Effector CD4-positive, alpha-beta T cell (primary cell): Measurements from ENCODE around the gene STRN4.
"Not testable (repeated sequence)": the region's sequence is repeated elsewhere in the genome, so short reads cannot be mapped to it uniquely, and the experiment has no call there.

Experiments
- DNase-seq: peaks from one replicate; pipeline ENCODE4 v3.0.0-alpha.2; 2020

STRN4 gene

GRCh38 chr19:46724468-46724867, 21.8 kb downstream of the STRN4 start:
- DNase-seq: no peak

- no peak for DNase-seq
Observed at GRCh38 chr19:46723471-46723870, 22.8 kb downstream of the STRN4 start.

GRCh38 chr19:46723023-46723461, 23.2 kb downstream of the STRN4 start:
- DNase-seq: no peak

GRCh38 chr19:46722421-46723022, 23.7 kb downstream of the STRN4 start:
- no peak for DNase-seq

GRCh38 chr19:46722004-46722380, 24.3 kb downstream of the STRN4 start:
- no peak for DNase-seq

DNA sequence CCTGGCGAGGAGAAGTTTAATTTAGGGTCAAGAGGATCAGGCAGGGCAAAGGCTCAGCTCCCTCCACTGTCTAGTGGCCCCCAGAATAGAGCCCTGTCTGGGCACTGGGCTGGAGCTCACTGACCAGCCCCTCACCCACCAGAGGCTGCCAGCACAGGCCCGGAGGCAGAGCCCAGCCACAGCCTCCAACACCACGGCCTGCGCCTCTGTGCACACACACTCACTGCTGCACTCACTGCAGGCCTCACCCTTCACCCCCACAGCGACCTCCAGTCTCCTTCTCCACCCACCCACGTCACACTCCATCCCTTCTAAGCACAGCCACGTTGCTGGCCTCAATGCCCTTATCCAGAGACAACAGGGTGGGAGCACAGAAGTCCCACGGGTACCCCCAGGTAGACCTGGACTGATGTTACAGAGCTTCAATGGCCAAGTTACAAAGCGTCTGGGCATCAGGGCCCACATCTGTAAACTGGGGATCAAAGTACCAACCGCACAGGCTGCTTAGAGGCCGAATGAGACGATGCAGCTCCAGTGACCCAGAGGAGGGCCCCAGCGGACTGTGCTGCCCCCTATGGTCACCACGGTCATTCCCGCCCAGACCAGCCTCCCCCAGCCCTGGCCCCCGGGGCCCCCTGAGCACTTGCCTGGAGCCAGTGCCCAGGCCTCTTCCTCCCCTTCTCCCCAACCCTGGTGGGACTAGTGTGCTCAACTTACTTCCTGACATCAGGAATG, 24.8 kb downstream of the STRN4 start:
- no peak for DNase-seq

DNA sequence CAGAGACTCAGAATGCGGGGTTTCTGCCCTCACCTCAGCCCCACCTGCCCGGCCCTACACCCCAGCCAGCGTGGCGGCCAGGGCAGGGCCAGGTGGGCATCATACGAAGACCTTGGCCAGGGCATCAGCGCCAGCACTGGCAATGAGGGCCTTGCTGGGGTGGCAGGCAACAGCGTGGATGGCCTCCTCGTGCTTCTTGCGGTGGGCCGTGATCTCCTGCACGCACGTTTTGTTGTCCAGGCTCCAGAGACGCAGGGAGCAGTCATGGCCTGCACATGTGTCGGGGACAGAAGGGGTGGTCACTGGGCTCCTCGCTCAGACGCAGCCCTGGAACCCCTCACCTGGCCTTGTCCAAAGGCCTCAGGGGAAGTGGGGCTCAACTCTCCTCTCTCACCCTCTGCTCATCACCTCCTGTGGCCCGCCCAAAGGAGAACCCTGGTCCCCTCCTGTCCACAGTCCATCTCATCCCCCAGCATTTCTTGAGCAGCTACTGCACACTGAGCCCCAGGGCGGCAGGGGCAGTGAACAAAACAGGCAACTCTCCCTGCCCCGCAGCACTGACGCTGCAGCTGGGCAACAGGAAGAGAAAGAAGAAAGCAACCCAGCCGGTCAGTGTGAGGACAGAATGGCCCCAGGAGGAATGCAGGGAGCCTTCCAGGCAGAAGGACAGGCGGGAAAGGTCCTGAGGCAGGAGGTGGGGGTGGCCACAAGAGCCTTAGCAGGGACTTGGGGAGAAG, 25.6 kb downstream of the STRN4 start:
- no peak for DNase-seq

DNA sequence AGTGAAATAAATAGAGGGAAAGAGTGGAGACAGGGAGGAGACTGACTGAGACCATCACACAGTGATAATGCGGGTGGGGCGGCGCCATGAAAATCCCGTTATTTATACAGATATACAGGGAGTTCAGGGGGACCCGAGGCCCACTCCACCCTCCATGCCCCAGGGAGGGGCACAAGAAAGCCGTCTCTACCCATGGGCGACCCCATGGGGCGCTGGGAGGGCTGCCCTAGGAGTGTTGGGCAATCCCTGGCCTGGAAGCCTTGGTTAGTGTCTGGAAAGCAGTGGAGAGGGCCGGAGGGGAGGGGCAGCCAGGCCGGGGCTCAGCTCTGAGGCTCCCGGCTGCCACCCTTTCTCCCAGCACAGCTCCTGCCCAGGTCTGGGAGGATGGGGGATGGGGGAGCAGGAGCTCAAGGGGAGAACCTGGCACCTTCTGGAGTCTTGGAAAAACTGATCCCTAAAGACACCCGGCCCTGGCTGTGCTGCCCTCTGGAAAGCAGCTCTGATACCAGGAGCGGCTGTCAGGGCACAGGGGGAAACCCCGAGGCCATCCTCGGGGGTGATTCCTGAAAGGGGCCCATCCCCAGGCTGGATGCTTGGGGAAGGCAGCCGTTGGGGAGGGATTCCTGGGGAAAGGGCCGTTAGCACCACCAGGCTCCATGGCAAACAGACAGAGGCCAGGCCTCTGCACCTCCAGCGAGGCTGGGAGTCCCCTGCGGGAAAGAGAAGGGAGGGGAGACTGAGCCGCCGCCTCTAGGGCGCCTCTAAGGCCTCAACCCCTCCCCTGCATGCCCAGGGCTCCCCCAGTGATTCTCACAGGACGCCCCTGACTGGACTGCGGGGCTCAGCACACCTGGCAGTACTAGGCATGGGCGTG, 26.4 kb downstream of the STRN4 start:
- DNase-seq: no peak

DNA sequence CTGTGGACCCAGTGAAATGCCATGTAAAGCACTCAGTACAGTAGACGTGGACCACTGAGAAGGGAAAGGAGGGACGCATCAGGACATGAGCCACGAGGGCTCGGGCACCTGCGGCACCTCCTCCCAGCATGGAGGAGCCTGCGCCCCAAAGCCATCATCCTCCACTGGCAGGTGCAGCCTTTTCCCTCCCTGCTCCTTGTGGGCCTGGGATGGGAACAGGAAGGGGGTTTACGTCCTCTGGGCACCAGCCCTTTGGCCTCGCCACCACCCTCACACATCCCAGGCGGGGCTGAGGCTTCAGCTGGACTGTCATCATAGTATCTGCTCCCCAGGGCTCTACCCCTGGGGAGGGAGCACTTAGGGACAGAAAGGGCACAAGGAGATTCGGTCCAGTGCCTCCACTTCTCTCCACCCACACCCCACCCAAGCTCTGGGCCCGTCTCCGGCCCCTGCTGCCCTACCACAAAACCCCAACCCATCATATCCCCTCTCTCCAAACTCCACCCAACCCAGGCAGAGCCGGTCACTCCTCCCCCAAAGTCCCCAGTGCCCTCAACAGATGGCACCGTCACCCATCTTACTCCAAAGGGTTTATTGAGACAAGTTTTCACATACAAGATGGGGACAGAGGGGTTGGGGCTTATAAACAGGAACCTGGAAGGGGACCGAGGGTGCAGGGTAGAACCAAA, 27.2 kb downstream of the STRN4 start:
- no peak for DNase-seq

GRCh38 chr19:46718157-46718933, 27.9 kb downstream of the STRN4 start:
- peak; percentile 48 for DNase-seq

- no peak for DNase-seq
Observed at GRCh38 chr19:46717716-46718143, 28.5 kb downstream of the STRN4 start.

DNA sequence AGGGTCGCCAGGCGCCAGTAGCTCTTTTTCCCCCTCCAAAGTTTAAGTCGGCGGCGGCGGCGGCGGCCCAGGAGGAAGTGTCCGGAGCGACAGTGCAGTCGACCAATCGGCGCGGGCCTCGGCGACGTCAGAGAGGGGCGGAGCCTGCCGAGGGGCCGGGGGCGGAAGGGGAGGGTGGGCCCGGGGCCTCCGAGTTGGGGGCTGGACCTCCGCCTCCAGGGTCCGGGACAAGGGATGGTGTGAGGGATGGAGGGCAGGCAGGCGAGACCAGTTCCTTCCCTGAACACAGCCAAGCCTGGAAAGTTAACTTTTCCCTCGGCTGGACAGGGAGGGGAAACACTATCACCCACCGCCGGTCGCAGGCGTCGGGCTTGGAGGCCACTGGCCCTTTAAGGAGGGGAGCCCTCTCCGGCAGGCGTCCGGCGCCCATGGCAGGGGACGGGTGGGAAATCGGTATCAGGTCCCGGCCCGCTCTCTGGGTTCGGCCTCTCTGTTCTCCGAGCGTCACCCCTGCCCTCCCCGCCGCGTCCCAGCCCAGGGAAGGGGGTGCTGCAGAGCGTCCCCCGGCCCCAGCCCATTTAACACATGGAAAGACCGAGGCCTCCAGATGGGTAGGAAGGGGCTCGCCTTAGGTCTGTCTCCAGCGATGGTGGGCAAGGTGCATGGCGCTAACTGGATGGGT, 29.1 kb downstream of the STRN4 start, which contains the start of gene PRKD2:
TSS of gene PRKD2 (minus strand) at position 81 of the 682 bp plus-strand sequence. CDS start 744 bp downstream, outside the sequence.
- DNase-seq: peak; percentile 86

GRCh38 chr19:46716672-46717033, 29.6 kb downstream of the STRN4 start:
- DNase-seq: no peak

GRCh38 chr19:46715975-46716671, 30.1 kb downstream of the STRN4 start:
- no peak for DNase-seq

DNA sequence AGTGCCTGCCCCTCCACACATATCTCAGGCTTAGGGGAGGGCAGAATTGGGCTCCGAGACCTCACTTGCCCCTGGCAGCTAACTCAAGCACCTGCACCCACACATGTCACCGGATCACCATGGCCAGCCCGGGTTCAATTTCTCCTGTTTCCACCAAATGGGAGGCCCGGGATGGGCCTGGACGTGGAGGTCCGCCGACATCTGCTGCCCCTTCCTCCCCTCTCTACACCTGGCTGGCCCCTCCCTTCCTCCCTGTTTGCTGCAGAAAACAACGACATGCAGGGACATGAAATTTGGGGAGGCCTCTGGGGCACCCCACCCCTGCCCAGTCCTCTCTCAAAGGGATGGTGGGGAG, 30.7 kb downstream of the STRN4 start:
- DNase-seq: no peak

DNA sequence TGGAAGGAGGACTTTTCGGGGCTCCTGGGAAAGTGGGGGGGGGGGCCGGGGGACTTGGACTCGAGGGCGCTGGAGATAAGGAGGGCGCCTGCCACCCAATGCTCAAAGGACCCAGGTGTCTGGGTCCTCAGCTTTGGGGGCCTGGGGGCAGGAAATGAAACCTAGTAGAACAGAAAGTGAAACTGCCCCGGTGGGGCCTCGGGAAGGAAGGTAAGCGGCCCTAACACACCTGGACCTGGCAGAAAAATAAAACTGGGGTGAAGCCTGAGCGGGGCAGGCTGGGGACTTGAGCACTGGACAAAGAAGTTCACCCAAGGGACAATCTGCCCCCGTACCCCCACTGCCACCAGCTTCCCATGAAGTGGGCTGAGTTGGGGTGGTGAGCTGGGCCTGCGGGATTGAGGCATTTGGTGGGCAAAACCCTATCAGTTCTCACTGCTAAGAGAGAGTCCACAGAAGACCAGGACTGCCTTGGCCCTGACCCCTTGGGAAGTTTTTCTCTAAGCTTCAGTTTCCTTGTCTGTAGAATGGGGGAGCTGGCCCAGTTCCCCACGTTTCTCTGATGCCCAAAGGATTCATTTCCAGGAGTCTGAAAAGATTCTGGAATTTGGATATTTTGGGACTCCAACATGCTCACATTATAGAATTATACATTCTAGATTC, 31.7 kb downstream of the STRN4 start:
- DNase-seq: peak; percentile 63

DNA sequence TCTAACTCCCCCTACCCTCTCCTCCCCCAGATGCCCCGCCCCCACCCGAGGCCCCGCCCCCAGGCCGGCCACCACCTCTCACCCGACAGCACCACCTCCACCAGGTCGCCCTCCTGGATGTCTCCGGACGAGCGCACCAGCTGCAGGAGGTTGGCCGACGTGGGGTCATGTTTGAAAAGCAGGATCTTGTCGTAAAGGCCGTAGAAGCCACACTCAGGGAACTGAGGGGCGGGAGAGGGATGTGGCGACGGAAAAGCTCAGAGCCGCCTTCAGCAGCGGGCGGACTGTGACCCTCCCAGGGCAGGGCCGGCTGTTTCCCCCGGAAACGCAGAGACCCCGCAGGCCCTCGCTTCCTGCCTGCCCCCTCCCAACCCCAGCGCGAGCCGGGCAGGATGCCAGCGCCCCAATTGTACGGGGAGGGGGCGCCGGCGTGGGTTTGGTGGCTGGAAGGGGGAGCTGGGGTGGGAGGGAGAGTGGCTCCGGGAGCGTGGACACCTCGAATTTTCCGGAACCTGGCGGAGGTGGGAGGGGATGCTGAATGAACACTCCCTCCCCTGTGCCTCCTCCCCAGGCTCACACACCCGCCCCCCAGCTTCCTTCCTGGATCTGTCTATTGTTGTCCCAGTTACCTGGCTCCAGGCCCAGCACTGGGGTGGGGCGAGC, 32.3 kb downstream of the STRN4 start:
- DNase-seq: peak; percentile 74

- not testable (repeated sequence) for DNase-seq
Observed at GRCh38 chr19:46712768-46713338, 33.4 kb downstream of the STRN4 start.

DNA sequence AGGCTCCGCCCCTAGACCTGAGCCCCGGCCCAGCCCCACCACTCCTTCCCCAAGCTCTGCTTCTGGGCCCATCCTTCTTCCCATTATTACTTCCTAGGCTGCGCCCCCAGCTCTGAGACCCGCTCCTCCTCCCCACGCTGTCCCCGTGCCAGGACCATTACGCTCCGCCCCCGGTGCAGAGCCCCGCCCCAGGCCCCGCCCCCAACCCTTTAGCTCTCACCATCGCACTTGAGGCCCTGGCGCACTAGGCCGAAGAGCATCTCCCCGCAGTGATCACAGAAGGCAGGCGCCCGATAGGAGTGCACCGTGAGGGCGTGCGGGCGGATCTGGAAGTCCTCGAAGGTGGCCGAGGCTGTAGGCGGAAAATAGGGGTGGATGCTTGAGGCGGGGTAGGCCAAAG, 35.6 kb downstream of the STRN4 start:
- no peak for DNase-seq
